ENCODE results near the gene CTDSPL.

The CTDSPL gene

DNA sequence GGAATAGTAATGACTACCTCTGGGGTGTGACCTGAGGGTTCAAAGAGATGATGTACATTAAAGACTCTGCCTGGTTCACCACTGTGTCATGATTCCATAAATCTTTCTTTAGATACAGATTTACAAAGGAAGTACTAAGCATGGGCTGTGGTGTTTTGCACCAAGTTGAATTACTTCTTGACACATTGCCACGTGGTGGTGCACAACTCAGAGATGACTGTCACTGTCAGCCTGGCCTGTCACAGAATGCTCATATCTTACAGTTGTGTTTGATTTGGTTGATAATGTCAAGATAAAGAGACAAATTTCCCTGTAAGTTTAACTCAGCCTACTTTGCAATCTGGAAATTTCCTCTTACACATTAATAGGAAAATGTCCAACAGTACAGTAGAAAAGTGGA is 3.2 kb downstream of the CTDSPL start:
- H3K9me3 Mint-ChIP-seq, result peaks cover under 1% of the 10 kb centered on the region
- H3K27ac Mint-ChIP-seq, result no peak overlapping the region
- peaks cover 17% of the 10 kb centered on the region for H3K4me1 Mint-ChIP-seq
- peaks cover 1% of the 10 kb centered on the region for H3K27me3 Mint-ChIP-seq
- no peaks in the 10 kb centered on the region for H3K36me3 Mint-ChIP-seq
- no peak overlapping the region for H3K4me3 Mint-ChIP-seq

DNA sequence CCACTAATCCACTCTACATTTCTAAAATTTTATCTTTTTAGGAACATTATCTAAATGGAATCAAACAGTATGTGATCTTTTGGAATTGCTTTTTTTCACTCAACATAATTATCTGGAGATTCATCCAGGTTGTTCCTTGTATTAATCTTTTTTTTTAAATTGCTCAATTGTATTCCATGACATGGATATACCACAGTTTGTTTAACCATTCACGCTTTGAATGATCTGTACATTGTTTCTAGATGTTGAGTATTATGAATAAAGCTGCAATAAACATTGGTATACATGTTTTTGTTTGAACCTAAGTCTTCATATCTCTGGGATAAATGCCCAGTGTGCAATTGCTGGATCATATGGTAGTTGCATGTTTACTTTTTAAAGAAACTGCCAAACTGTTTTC is 5.5 kb downstream of the CTDSPL start:
- peaks cover 6% of the 10 kb centered on the region for H3K4me1 Mint-ChIP-seq
- H3K4me3 Mint-ChIP-seq, result no peak overlapping the region
- H3K36me3 Mint-ChIP-seq, result peaks cover 12% of the 10 kb centered on the region
- H3K9me3 Mint-ChIP-seq, result peaks cover 22% of the 10 kb centered on the region
- peaks cover 9% of the 10 kb centered on the region for H3K27me3 Mint-ChIP-seq
- H3K27ac Mint-ChIP-seq, result no peak overlapping the region

DNA sequence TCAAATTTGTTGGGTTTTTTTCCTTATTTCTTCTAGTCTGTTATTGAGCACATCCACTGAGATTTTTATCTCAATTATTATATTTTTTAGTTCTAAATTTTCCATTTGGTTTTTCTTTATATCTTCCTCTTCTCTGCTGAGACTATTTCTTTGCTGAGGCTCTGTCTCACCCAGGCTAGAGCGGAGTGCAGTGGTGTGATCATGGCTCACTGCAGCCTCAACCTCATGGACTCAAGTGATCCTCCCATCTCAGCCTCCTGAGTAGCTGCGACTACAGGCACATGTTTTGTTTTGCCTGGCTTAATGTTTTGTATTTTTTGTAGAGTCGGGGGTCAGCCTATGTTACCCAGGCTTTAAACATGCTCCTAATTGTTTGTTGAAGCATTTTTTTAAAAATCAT is 10.2 kb downstream of the CTDSPL start:
- Mint-ChIP-seq H3K4me1 (no peaks in the 10 kb centered on the region), H3K27me3 (peaks cover 9% of the 10 kb centered on the region), H3K4me3 (no peak overlapping the region), H3K36me3 (peaks cover 15% of the 10 kb centered on the region), H3K9me3 (peaks cover 23% of the 10 kb centered on the region), H3K27ac (no peak overlapping the region)

DNA sequence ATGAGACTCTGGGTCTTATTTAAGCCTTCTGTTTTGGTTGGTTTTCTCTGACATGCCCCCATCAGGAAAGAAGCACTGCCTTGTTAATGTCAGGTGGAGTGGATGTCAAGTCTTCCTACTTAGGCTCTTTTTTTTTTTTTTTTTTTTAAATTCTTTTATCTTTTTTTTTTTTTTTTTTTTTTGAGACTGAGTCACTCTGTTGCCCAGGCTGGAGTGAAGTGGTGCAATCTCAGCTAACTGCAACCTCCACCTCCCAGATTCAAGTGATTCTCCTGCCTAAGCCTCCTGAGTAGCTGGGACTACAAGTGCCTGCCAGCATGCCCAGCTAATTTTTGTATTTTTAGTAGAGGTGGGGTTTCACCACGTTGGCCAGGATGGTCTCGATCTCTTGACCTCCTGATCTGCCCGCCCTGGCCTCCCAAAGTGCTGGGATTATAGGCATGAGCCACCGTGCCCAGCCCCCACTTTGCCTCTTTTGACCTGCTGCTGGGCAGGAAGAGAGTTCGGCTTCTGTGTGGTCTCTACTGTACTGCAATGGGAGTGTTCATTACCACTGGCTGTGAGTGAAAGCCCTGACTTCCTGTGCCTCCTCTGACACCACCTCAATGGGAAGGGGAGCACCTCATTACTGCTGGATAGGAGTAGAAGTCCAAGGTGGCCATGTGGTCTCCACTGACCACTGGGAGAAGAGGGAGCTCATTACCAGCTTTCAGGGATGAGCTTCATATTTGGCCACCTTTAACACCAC is 10.9 kb downstream of the CTDSPL start:
- H3K4me3 Mint-ChIP-seq, result no peak overlapping the region

DNA sequence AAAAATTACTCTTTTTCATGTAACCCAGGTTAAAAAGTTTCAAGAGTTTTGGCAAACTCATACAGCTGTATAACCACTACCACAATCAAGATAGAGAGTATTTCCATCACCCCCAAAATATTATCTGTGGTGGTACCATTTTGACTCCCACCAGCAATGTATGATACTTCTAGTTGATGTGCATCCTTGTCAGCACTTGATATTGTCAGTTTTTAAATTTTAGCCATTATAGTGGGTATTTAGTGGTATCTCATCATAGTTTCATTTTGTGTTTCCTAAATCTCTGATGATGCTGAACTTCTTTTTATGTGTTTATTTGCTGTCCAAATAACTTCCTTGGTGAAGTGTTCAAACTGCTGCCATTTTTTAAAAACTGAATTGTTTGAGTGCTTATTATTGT is 14.6 kb downstream of the CTDSPL start:
- Mint-ChIP-seq H3K4me3 (no peak overlapping the region), H3K9me3 (peaks cover 10% of the 10 kb centered on the region), H3K27me3 (peaks cover 4% of the 10 kb centered on the region), H3K36me3 (peaks cover 14% of the 10 kb centered on the region), H3K4me1 (no peaks in the 10 kb centered on the region), H3K27ac (no peak overlapping the region)

More for the DNA sequence above, 10.9 kb downstream of the CTDSPL start:
- Mint-ChIP-seq H3K27me3 (peaks cover 9% of the 10 kb centered on the region), H3K4me1 (no peaks in the 10 kb centered on the region), H3K36me3 (peaks cover 17% of the 10 kb centered on the region), H3K27ac (no peak overlapping the region), H3K9me3 (peaks cover 23% of the 10 kb centered on the region)

DNA sequence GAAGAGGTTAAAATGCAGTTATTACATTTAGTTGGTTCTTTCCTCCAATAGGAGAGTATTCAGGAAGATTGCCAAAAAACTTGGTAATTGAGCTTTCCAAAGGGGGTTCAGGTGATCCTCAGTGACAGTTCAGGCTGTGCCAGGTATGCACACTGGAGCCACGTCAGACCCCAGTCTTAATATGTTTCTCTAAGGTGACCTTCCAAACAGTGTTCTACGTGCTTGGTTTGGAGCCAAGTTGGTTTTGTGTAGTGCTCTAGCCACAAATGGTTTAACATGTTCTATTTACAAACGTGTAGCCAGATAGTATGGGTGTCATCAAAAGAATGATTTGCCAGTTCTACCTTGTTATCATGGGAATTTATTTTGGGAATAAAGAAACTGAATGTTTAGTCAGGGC is 21.0 kb downstream of the CTDSPL start:
- H3K27ac Mint-ChIP-seq, result no peak overlapping the region
- H3K9me3 Mint-ChIP-seq, result no peaks in the 10 kb centered on the region
- no peaks in the 10 kb centered on the region for H3K4me1 Mint-ChIP-seq
- no peak overlapping the region for H3K4me3 Mint-ChIP-seq
- no peaks in the 10 kb centered on the region for H3K36me3 Mint-ChIP-seq
- H3K27me3 Mint-ChIP-seq, result no peaks in the 10 kb centered on the region

DNA sequence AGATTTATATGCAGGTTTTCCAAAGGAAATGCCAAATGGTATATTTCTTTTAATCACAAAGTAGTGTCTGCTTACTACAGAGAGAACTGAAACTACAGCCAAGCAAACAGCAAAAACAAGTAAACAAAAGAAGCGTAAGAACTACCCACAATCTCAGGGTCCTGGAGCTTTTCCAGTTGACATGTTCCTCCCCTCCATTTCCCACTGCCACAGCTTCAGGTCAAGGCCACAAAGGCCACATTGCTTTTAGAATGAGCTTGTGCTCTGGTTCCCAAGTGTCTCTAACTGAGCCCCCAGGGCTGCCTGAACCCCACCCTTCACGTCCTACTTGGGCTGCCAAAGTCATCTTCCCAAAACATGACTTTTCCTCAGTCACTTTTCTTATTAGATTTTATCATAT is 24.1 kb downstream of the CTDSPL start:
- Mint-ChIP-seq H3K36me3 (no peaks in the 10 kb centered on the region), H3K4me3 (no peak overlapping the region), H3K9me3 (no peaks in the 10 kb centered on the region), H3K4me1 (no peaks in the 10 kb centered on the region), H3K27me3 (no peaks in the 10 kb centered on the region), H3K27ac (no peak overlapping the region)

DNA sequence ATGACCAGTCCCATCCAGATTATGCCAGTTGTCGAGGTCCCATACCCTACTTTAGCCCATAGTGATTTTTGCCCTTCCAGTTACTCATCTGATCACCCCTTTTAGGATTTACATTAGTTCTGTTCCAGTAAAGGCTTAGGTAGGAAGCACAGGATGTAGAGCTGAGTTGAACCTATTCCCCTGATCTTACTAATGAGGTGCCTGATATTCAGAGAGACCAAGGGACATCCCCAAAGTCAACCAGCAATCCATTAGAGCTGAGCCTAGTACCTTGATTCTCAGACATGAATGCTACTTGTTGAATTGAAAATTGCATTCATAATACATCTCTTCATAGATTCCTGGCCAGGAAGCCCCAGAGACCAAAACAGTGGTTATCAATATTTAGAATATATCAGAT is 24.7 kb downstream of the CTDSPL start:
- H3K4me3 Mint-ChIP-seq, result no peak overlapping the region
- H3K27me3 Mint-ChIP-seq, result no peaks in the 10 kb centered on the region
- no peak overlapping the region for H3K27ac Mint-ChIP-seq
- H3K36me3 Mint-ChIP-seq, result no peaks in the 10 kb centered on the region
- H3K4me1 Mint-ChIP-seq, result no peaks in the 10 kb centered on the region
- H3K9me3 Mint-ChIP-seq, result no peaks in the 10 kb centered on the region

DNA sequence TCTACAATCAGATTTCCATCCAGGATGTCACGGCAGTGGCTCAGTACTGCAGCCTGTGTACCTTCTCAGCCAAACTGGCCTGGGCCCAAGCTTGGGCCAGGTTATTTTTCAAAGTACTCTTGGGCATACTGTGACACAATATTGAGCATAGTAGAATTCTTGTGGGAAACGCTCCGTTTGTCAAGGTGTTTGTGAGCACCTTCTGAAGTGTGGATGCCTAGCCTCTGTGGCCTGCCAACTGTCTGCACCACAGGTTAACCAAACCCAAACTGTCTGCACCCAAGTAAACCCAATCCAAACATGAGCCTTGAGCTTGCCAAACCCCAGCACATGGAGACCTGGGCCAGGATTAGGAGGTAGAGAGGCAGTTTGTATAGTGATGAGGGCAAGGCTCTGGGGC is 25.4 kb downstream of the CTDSPL start:
- H3K4me3 Mint-ChIP-seq, result no peak overlapping the region
- no peaks in the 10 kb centered on the region for H3K36me3 Mint-ChIP-seq
- H3K27me3 Mint-ChIP-seq, result no peaks in the 10 kb centered on the region
- no peaks in the 10 kb centered on the region for H3K9me3 Mint-ChIP-seq
- H3K4me1 Mint-ChIP-seq, result no peaks in the 10 kb centered on the region
- no peak overlapping the region for H3K27ac Mint-ChIP-seq

DNA sequence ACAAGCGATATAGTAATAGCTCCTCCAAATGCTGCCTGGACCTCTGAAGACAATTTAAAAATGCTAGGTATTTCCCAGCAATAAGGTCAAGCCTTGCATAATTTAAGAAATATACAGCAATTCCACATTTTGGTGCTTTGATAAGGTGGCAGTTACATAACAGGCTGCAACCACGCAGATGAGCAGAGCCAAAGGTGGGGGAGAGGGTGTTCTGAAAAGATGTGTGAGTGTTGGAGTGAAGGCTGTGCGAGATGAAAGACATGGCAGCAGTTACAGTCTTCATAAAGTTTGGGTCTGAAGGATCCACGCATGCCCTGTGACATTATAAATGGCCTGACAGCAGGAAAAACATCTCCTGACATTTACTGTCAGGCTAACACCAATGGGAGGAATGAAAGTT is 26.1 kb downstream of the CTDSPL start:
- no peaks in the 10 kb centered on the region for H3K36me3 Mint-ChIP-seq
- no peaks in the 10 kb centered on the region for H3K27me3 Mint-ChIP-seq
- no peaks in the 10 kb centered on the region for H3K9me3 Mint-ChIP-seq
- no peaks in the 10 kb centered on the region for H3K4me1 Mint-ChIP-seq
- H3K27ac Mint-ChIP-seq, result no peak overlapping the region
- no peak overlapping the region for H3K4me3 Mint-ChIP-seq

DNA sequence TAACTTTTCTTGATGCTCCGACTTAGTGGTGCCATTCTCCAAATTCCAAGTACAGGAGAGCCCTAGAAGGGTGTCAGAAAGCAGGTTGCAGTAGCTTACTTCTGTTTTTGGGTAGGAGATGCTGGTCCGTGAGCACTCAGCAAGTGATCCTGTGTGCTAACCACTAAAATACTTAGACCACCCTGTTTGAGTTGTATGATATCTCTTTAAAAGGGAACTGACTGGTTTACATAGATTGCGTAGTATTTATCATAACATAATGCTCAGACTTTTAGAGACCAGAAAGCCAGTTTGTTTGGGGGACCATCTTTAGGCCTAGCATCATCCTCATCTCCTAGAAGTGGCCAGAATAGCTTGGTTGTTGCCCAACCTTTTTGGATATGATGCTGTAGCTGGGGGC is 26.7 kb downstream of the CTDSPL start:
- Mint-ChIP-seq H3K4me3 (no peak overlapping the region), H3K27me3 (no peaks in the 10 kb centered on the region), H3K9me3 (no peaks in the 10 kb centered on the region), H3K36me3 (no peaks in the 10 kb centered on the region), H3K27ac (no peak overlapping the region), H3K4me1 (no peaks in the 10 kb centered on the region)

DNA sequence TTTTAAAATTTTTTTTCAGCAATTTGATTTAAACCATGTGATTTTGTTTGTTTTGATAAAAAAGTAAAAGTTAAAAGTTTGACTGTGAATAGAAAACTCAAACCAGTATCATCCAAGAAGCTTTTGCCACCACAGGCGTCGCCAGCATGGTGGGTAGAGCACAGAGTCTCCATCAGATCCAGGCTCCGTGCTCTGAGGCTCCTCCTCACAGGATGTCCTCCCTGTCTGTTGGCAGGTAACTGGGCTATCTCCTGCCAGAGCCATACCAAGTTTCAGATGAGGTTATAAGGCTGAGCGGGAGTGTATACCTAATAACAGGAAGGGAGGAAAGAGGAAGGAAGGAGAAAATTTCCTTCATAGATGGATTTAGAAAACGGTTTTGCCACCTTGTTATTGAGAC is 28.8 kb downstream of the CTDSPL start:
- no peak overlapping the region for H3K4me3 Mint-ChIP-seq
- H3K27me3 Mint-ChIP-seq, result no peaks in the 10 kb centered on the region
- peaks cover 2% of the 10 kb centered on the region for H3K36me3 Mint-ChIP-seq
- H3K9me3 Mint-ChIP-seq, result no peaks in the 10 kb centered on the region
- no peak overlapping the region for H3K27ac Mint-ChIP-seq
- no peaks in the 10 kb centered on the region for H3K4me1 Mint-ChIP-seq

DNA sequence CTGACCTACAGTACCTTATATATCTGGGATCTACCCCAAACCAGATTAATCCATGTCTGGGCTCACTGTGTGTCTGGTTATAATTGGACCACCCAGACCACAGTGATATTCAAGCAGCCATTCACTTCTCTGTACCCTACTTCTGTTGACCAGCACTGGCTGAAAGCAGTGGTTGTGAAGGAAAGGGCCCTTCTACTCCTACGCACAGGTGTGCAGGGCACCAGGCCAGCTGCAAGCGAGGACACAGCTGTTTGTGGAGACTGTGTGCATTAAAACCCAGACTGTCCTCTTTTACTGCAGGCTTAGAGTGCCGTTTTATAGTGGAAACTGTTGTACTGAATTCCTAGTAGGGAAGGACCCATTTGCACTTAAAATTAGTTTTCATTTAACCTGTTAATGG is 29.5 kb downstream of the CTDSPL start:
- Mint-ChIP-seq H3K4me3 (no peak overlapping the region), H3K27me3 (no peaks in the 10 kb centered on the region), H3K27ac (no peak overlapping the region), H3K4me1 (no peaks in the 10 kb centered on the region), H3K36me3 (peaks cover 2% of the 10 kb centered on the region), H3K9me3 (no peaks in the 10 kb centered on the region)

DNA sequence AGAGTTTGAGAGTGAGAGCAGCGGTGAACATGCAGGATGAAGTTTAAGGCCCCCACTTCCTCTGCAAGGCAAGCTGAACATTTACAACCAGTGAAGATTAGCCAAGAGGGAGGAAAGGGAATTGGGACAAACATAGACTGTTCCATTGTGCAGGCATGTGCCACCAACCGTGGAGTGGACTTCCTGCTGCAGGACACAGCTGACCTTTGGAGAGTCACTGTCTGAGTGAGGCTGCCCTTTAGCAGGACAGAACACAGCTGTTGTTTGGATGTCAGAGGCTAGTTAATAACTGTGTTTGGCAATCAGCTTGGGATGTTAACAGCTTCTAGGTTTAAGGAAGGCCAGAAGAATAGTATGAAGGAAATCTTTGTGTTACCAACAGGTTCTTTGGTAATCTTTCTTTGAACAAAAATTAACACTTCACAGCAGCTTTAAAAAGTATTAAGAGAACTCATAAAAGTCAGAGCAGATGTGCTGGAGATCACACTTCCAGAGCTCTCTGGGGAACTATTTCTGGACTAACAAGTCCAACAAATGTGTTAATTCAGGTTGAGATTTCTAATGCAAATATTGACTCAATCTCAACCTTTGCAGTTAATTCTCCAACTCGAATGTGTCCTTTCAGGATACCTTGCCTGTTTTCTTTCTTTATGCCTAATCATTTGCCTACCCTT is 31.4 kb downstream of the CTDSPL start:
- peaks cover 2% of the 10 kb centered on the region for H3K36me3 Mint-ChIP-seq
- H3K27me3 Mint-ChIP-seq, result no peaks in the 10 kb centered on the region
- no peaks in the 10 kb centered on the region for H3K4me1 Mint-ChIP-seq
- no peaks in the 10 kb centered on the region for H3K9me3 Mint-ChIP-seq
- no peak overlapping the region for H3K4me3 Mint-ChIP-seq
- no peak overlapping the region for H3K27ac Mint-ChIP-seq

DNA sequence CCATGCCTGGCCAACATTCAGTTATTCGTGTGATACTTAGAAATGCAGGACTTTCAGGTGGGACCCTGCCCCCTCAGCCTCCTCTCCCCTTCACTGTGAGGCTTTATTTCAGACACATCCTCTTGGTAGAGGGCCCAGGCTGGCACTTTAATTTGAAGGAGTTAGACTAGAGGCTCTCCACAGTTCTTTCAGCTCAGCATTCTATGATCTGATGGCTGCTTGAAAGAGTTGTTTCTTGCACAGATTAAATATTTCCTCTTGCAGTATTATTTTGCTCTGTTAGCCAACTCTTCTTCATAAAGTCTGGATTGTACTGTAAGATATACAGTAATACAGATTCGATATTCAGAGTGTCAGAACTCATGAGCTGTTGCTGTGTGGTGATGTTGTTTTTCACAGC is 35.1 kb downstream of the CTDSPL start:
- Mint-ChIP-seq H3K9me3 (no peaks in the 10 kb centered on the region), H3K27me3 (no peaks in the 10 kb centered on the region), H3K36me3 (peaks cover 2% of the 10 kb centered on the region), H3K4me1 (no peaks in the 10 kb centered on the region), H3K27ac (no peak overlapping the region), H3K4me3 (no peak overlapping the region)

DNA sequence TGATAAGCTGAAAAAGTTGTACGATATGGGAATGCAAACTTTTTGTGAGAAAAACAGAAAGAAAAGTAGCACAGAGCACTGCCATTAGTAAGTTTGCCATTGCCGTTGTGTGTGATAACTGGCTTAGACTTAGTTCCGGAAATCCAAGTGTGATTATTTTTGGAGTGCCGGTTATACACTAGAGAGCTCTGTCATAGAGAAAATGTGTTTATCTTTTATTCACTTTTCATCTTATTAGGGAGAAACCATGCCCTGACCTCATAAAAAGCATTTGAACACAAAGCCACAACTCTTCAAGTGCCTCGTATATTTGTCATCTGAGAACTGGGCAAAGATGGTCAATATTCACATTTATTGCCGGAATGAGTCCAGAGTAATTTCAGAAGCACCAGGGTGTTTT is 36.1 kb downstream of the CTDSPL start:
- Mint-ChIP-seq H3K27me3 (no peaks in the 10 kb centered on the region), H3K36me3 (peaks cover 2% of the 10 kb centered on the region), H3K4me3 (no peak overlapping the region), H3K27ac (no peak overlapping the region), H3K9me3 (no peaks in the 10 kb centered on the region), H3K4me1 (no peaks in the 10 kb centered on the region)

DNA sequence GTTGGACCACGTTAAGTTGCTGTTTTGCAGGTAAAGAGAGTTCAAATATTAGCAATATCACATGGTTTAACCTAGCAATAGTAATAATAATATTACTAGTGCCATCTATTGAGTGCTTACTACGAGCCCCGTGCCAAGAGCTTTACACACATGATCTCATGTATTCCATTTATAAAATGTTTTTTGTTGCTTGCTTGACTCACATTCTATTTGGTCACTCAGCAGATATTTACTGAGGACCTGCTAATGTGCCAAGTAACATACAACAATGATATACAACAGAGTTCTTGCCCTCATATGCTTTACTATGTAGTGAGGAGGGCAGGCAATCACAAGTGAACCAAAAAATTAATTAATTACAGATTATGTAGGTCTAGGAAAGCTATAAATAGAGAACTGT is 36.7 kb downstream of the CTDSPL start:
- Mint-ChIP-seq H3K4me3 (no peak overlapping the region), H3K9me3 (no peaks in the 10 kb centered on the region), H3K27me3 (no peaks in the 10 kb centered on the region), H3K27ac (no peak overlapping the region), H3K36me3 (peaks cover 2% of the 10 kb centered on the region), H3K4me1 (no peaks in the 10 kb centered on the region)
